ENCODE results near the gene MCF2L.
"Not testable (repeated sequence)": the region's sequence is repeated elsewhere in the genome, so short reads cannot be mapped to it uniquely, and the experiment has no call there.

MCF2L gene

DNA sequence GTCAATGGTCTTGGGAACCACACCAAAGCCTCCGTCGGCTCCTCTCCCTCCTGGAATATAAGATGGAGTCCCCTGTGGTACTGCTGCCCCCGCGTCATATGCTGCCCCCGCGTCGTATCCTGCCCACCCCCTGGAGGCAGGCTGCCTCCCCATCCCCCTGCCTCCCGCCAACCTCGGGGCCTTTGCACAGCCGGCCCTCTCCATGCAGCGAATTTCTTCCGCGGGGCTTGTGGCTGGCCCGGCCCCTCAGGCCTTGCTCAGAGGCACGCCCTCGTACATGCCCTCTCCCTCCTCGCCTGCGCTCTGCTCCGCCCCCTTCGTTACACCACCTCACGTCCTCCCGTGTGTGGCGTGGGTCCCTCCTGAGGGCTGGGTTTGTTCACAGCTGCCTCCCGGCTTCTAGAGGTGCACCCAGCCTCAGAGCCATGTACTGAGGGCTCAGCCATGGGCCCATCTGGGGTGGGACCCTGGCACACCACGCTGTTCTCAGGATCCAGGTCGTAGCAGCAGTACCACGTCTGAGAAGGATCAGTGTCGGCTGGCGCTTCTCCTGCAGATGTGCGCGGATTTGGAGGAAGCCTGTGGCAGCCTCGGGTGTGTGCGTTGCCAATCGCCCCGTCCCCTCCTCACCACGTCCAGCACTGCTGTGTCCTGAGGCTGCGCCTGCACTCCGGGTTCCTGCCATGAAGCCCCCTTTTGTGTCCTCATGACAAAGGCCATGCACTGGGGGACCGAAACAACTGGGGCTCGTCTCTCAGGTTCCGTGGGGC lies 47.7 kb downstream of the MCF2L start:
- no peak for DNase-seq (ENCODE audit: low read depth)

DNA sequence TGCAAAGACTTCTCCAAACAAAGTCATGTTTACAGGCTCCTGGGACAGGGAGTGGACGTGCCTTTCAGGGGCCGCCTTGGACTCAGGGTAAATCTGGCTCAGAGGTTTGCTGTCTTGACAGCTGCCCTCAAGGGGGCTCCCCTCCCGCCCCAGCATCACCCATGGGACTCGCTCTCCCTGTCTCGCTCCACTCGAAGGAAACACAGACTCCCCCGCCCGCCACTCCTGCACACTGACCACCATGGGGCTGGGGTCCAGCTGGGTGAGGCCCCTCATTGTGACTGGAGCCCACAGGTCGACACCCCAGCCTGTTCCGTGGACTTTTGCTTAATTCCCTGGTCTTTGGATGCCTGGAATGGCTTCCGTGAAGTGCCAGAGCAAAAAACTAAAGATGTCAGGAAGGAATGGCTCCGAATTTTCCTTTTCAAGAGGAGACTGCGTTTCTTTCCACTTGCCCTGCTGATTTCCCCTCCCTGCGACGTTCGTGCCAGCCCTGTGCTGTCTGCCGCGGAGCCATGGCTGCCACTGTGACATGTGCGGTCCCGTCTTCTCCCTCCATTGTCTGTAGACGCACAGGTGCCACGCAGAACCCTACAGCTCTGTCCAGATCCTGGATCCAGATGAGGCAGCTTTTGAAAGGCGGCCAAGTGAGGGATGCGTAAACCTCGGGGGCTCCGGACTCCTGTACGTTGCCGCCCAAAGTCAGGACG lies 48.6 kb downstream of the MCF2L start:
- no peak for DNase-seq (ENCODE audit: low read depth)

DNA sequence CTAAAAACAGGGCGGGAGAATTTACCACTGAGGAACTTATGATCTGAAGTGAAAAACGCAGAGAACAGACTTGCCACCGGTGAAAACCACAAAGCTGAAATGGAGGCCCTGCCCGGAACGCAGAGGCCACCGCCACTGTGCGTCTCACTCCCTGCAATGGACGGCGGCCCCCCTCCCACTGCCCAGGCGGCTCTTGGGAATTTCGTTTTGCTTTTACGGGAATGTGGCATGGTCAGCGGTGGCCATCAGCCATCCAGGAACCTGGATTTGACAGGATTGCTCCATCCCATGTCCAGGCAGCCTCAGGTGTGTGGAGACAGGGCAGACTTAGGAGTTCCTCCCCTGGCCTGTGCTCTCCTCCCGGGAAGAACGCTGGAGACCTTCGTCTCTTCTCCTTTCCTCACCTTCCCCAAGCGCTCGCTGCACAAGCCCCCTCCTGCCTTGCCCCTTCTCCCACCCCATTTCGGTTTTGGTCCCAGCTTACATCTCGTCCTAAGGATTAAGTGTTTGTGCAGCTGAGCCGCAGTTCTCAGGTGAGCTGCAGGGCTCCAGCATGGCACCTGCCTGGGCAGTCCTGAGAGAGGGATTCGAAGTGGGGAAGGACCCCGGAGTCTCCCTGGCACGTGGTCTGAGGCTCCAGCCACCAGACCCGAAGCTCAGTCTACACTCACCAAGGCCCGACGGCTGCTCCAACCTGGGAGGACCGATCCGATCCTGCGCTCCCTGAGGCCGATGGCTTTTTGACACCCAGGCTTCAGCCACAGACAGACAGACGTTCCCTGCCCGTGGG lies 49.9 kb downstream of the MCF2L start:
- no peak for DNase-seq (ENCODE audit: low read depth)

DNA sequence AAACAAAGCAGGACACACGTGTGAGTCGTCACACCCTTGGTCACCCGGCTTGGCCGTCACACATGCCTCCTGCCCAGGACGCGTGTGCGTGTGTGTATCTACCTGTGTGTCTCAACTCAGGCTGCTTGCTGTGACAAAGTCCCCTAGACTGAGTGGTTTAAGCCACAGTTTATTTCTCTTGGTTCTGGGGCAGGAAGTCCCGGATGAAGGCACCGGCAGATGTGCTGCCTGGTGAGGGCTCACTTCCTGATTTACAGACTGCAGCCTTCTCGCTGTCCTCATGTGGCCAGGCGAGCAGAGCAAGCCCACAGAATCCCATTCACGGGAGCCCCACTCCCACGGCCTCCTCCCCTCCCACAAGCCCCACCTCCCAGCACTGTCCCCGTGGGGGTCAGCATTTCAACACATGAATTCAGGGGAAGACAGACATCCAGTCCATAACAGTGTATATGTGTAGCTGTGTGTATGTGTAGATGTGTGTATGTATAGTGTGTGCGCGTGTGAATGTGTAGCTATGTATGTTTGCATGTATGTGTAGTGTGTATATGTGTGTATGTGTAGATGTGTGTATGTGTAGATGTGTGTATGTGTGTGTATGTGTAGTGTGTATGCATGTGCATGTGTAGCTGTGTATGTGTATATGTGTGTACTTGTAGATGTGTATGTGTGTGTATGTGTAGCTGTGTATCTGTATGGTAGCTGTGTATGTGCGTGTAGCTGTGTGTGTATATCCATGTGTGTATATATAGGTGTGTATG lies 51.5 kb downstream of the MCF2L start:
- no peak for DNase-seq (ENCODE audit: low read depth)

DNA sequence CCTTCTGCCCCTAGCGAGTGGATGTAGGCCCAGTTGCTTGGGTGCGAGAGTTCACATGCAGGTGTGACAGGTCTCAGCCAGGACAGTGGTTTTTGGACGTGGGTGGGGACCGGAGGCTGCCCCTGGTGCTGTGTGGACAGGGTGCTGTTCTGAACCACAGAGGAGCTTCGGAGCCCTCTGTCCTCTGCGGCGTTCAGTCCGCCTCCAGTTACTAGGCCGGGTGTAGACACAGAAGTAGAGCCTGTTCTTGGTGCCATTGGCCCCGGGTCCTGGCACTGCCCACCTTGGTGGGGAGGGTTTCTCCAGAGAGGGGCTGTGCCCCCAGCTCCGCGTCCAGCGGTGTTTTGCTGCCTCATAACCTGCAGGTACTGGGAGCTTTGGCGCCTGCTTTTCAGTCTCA lies 52.4 kb downstream of the MCF2L start:
- DNase-seq (ENCODE audit: low read depth), result no peak

DNA sequence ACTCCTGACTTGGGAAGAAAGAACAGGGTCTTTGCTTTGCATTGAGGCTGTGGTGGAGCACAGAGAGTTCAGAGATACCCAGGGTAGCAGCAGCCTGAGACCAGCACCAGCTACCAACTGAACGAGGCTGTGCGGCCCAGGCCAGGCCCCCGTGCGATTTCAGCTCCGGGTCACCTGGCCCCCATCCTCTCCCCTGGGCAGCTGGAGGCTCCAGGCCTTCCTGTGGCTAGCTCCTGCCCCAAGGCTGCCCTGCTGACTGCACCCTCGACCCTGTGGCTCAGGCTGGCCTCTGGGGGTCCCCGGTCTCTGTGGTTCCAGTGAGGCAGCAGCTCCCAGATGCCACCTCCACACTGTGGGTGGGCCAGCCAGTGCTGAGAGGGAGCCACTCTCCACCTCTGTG lies 52.8 kb downstream of the MCF2L start:
- no peak for DNase-seq (ENCODE audit: low read depth)

DNA sequence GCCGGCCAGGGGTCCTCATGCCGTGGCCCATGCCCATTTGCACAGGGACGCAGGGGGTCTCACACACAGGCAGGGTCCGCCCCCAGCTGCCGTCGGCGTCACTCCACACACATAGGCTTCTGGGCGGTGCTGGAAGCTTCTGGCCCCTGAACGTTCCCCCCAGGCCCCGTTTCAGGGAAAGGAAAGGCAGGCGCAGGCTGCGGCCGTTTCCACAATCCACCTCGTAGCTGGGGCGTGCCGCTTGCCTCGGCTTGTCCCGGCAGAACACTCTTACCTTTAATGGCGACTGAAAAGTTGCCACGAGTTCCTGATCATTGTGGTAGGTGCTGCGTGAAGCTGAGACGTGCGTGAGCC lies 53.4 kb downstream of the MCF2L start:
- no peak for DNase-seq (ENCODE audit: low read depth)

DNA sequence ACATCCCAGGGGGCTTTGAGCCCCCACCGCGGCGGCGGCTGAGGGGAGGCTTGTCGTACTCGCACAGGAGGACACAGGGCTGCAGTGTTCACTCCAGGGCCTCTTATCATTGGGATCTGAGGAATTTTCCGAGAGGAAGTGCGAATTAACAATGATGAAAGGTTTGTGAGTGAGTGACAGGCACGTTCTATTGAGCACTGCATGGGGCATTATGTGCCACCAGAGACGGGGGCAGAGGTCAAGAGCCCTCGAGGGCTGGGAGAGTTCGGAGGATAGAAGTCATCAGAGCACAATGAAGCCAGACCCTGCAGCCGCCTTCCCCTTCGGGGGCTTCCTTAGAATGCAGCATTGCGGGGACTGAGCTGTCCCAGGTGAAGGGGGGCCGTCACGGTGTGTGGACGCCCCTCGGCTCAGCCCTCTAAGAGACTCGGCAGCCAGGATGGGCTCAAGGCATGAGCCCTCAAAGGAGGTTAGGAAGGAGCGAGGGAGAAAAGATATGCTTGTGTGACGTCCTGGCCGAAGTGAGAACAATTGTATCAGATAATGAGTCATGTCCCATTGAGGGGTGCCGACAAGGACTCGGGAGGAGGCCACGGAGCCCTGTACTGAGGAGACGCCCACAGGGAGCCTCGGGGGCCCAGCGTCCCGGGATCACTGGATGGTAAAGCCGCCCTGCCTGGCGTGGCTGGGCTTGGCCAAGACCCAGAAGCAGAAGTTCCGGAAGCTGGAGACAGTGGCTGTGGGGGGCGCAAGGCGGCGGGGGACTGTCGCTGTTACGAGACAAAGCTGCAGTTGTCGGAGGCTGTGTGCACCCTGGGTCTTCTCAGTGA lies 53.9 kb downstream of the MCF2L start:
- no peak for DNase-seq (ENCODE audit: low read depth)

DNA sequence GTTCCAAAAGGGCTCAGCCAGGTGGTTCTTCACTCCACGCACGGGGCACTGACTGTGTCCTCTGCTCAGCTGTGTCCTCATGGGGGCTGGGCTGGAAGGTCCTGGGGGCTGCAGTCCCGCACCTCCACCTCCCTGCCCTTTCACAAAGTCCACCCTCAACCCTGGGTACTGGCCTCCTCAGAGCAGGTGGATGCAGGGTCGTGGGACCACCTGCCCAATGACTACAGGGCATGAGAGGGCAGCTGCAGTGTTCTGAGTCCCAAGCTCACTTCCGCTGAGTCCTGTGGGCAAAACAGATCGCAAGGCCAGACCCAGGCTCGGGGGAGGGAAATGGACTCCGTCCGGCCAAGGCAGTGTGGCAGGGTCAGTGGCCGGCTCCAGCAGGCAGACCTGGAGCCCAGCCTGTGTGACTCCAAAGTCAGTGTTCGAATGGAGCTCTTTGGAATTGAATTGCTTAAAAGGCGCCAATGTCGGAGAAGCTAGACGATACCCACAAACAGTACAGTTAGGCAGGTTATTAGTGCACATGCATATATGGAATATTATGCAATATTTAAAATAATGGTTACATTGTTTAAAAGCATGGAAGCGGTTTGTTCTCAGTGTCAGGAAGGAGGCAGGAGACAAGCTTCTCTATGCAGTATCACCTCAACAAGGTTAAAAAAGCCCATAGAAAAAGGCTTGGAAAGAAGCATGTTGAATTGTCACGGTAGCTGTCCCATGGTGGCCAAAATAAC lies 54.8 kb downstream of the MCF2L start:
- DNase-seq (ENCODE audit: low read depth), result no peak

DNA sequence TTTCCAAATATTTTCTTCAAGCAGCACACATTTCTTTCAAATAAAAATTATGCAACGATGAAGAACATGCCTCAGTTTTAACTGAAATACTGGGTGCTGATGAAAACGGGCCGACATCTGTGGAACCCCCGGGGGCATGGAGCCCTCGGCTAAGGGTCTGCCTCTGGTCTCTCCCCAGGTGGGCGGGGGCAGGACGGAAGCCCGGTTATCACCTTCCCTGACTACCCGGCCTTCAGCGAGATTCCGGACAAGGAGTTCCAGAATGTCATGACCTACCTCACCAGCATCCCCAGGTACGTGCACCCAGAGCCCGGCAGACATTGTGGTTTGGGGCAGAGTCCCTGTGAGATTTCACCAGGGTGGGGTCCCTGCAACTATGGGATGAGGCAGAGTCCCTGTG lies 55.5 kb downstream of the MCF2L start:
- no peak for DNase-seq (ENCODE audit: low read depth)

DNA sequence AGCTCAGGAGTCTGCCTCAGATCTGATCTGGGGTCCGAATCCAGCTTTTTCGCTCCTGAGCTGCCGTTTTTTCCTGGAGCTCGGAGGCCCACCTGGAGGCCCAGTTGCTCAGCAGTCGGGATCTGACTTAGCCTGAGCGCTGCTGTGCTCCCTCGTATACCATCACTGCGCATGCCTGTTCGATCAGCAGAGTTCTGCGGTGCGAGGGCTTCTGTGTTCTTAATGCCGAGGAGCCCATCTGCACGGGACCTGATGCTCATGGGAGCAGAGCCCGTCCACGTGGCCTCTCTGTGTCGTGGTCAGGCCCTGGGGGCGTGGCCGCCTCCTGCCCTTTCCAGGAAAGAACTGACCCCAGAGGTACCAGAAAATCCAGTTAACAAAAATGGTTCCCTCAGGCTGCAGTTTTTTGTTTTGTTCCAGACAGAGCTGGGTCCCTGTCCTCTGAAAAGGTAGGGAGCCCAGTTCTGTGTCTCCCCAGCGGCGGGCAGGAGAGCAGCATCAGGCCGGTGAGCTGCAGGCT lies 57.4 kb downstream of the MCF2L start:
- DNase-seq (ENCODE audit: low read depth), result no peak

DNA sequence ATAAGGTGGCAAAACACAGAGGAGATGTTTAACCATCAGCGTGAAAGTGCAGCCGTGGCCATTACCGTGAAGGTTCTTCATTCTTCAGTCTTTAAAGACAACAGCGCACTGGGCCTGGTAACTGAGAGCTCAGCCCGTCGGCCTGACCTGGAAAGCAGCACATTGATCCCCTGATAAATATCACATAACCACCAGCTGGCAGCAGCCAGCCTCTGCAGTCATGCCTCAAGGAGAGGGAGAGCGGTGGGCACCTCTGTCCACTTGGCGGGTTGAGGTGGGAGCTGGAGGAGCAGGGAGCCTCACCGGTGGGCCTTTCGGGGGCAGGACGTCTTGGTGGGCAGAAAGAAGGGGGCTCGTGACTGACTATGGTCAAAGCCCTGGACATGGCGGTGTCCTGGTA lies 58.1 kb downstream of the MCF2L start:
- DNase-seq (ENCODE audit: low read depth), result no peak

DNA sequence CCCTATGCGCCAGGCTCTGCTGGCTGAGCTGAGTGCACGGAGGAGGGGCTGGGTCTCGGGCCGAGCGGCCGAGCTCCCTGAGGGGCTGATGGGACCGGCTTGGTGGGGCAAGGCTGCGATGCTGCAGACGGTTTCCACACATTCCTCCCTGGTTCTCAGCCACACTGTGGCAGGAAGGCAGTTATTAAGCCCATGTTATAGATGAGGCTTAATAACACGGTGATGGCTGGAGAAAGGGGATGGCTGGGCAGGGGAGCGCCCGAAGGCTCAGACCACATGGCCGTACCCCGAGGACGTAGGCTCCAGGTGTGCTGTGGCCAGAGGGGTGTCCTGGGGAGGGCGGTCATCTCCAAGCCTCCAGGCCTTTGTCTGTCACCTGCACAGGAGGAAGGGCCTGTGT lies 58.6 kb downstream of the MCF2L start:
- DNase-seq (ENCODE audit: low read depth), result no peak

DNA sequence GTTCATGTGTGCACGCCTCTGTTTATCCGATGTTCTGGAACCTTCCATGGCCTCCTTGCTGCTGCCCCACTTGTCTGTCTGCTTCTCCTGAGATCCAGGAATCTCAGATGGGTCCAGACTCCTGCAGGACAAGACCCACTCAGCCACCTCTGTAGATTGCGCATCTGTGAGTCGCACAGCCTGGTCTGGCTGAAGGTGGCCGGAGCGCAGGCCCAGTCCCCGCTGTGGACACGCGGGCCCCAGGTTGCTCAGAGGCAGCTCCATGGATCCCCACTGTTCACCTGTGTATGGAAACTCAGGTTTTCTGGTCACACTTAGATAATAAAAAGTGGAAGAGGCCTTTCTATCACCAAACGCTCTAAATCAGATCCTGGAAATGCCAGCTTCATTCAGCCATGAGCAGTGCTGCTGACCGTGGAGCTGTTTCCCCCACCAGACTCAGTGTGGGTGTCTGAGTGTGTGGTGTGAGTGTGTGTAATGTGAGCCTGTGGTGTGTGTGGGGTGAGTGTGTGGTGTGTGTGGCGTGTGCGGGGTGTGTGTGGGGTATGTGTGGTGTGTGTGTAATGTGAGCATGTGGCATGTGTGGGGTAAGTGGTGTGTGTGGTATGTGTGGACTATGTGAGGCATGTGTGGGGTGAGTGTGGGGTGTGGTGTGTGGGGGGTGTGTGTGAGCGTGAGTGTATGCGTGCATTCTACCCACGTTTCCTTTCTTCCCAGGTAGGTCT lies 59.5 kb downstream of the MCF2L start:
- DNase-seq (ENCODE audit: low read depth), result no peak

DNA sequence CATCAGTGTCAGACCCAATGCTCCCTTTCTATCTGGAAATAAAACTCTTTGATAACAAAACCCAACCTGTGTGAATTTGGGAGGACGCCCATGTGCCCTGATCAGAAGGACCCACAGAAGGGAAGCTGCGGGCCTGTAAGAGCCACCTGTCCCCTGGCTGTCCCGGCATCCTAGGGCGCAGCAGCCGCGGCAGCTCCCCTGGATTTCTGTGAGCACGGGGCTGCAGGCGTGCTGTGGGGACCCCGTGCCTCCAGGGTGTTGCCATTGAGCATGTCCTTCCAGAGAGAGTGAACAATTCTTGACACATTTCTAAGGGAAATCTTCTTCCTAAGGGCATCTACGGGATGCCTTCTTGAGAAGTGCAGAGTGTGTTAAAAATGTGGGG lies 60.0 kb downstream of the MCF2L start:
- DNase-seq (ENCODE audit: low read depth), result no peak

DNA sequence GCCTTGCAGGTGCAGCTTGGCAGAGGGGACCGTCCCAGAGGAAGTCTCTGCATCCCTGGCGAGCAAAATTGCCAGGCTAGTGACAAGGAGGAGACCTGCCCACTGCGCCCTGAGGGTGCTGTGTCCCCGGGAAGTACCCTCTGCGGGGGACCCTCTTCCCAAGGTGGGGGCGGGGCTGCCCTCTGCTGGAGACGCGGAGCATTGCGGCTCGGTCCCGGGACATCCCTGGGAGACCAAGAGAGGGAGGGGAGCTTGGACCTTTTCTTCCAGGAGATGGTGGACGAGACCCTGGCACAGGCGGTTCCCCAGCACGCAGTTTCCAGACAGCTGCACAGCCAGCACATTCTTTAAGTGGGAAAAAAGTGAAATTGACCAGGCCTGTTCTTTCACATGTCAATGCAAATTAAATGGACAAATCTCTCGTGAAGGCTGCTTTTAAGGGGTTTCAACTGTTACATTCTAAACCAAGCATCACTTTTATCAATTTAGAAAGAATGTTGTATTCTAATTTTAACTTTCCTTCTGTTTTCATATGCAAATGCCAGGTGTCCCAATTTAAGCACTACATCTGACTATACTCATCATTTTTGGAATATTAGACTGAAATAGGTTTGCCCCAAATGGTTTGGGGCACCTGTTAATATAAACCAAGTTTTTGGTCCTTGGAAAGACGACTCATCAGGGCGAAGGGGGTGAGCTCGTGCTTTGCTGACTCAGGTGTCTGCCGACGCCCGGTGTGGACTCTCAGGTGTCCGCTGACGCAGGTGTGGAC lies 60.7 kb downstream of the MCF2L start:
- peak; percentile 16 for DNase-seq (ENCODE audit: low read depth)

DNA sequence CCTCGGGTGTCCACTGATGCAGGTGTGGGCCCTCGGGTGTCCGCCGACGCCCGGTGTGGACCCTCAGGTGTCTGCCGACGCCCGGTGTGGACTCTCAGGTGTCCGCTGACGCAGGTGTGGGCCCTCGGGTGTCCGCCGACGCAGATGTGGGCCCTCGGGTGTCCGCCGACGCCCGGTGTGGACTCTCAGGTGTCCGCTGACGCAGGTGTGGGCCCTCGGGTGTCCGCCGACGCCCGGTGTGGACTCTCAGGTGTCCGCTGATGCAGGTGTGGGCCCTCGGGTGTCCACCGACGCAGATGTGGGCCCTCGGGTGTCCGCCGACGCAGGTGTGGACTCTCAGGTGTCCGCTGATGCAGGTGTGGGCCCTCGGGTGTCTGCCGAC lies 61.2 kb downstream of the MCF2L start:
- DNase-seq (ENCODE audit: low read depth), result not testable (repeated sequence)

DNA sequence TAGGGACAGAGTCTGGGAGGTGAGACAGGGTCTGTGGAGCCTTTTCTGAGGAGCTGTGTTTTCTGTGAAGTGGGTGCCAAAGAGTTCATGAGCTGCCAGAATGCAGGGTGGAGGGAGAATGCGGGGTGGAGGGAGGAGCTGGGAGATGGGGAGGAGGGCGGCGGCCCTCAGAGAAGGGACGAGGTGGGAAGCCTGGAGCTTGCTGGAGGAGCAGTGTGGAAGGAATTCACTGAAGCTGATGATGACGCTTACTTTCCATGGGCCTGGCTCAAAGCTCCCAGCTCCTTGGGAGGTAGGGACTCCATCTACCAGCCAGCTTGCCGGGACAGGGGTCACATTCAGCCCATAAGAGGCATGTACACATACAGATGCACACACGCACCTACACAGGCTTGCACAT lies 62.5 kb downstream of the MCF2L start:
- no peak for DNase-seq (ENCODE audit: low read depth)

DNA sequence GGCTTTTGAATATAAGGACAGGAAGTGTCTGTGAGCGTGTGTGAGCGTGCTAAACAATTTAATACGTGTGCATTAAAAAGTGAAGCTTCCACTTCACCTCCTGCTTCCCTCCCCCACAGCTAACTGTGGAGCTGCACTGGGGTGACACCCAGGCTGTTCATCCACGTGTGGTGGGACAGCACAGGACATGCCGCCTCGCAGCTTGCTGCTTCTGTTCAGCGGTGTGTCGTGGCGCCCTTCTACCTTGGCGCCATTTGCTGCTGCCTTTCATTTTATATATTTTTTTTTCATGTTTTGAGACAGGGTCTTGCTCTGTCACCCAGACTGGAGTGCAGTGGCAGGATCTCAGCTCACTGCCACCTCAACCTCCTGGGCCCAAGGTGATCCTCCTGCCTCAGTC lies 63.3 kb downstream of the MCF2L start:
- no peak for DNase-seq (ENCODE audit: low read depth)

All from stimulated activated CD8-positive, alpha-beta memory T cell treated with anti-CD3 and anti-CD28 coated beads, Interleukin-12 subunit alpha, Interleukin-12 subunit beta, amount 100 ng/mL, for 4 hours (primary cell).